HG02938 (cell line): ENCODE data around the gene TMEM184B.
"Not testable (repeated sequence)": the region's sequence is repeated elsewhere in the genome, so short reads cannot be mapped to it uniquely, and the experiment has no call there.

ENCODE experiments used
- ATAC-seq: cut with Tn5 transposase; IDR thresholded peaks from one replicate; pipeline ENCODE4 v1.9.1; 2021; ENCODE audit warnings: mild to moderate bottlenecking, moderate library complexity; ENCODE audit not compliant: unreplicated experiment

TMEM184B gene

GRCh38 chr22:38184788-38185187, 88.0 kb downstream of the TMEM184B start:
- no peak for ATAC-seq

DNA sequence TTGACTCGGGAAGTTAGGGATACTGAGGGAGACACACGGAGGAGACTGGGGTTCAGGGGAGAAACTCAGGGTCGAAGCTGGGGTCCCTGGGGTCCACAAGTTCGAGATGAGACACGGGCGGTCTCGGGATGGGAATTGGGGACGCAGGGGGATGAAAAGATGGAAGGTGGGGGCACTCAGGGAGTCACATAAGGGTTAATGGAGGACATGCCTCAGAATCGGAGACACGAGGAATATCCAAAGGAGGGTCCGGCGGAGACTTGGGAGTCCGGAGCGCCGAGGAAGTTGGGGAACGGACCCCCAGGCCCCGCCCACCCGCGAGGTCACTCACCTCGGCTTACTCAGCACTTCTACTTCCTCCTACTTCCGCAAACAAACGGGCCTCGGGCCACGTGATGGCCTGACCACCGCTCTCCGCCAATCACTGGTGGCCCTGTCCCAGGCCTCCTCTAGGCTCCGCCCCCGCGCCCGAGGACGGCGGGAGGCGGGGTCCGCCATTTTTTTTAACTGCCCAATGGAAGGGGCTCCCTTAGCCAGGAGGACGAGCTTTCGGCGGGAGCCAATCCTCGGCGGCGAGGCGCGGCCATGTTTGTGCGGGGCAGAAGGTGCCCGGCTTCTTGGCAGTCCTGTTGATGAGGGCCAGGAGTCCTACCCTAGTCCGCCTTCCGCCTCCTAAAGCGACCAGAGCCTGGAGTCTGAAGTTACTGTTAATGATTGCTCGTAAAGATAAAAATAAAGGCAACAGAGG, 91.2 kb downstream of the TMEM184B start, which contains the start of gene PLA2G6:
PLA2G6 (minus strand) TSS at position 378 of the 748 bp plus-strand sequence. CDS start 12,404 bp downstream, outside the sequence.
- ATAC-seq: peak; percentile 70

- ATAC-seq: no peak
Measured at GRCh38 chr22:38180841-38181452, 91.9 kb downstream of the TMEM184B start.

- not testable (repeated sequence) for ATAC-seq
Measured at GRCh38 chr22:38178605-38178937, 94.2 kb downstream of the TMEM184B start.

GRCh38 chr22:38177926-38178604, 94.7 kb downstream of the TMEM184B start:
- no peak for ATAC-seq

- not testable (repeated sequence) for ATAC-seq
Measured at GRCh38 chr22:38177571-38177925, 95.3 kb downstream of the TMEM184B start.

GRCh38 chr22:38177044-38177443, 95.8 kb downstream of the TMEM184B start:
- no peak for ATAC-seq

GRCh38 chr22:38176170-38176741, 96.6 kb downstream of the TMEM184B start:
- ATAC-seq: no peak

GRCh38 chr22:38175206-38176118, 97.3 kb downstream of the TMEM184B start:
- no peak for ATAC-seq

DNA sequence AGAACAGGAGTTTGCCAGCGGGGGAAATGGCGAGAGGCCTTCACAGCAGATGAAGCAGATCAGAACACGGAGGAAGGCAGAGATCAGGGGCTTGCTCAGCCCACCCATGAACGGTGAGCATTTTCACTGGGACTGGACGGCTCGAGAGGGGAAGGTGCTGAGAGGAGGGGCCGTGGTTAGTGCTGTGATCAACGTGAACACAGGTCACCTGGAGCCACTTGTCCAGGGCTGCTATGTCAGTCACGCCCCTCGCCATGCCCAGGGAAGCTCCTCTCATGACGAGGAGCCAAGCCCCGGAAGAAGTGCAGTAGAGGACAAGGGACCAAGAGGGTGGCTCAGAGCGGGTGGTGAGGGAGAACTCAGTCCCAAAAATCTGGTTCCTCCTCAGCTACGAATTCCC, 98.2 kb downstream of the TMEM184B start:
- ATAC-seq: no peak

GRCh38 chr22:38173641-38173906, 99.2 kb downstream of the TMEM184B start:
- no peak for ATAC-seq

GRCh38 chr22:38172832-38173640, 99.8 kb downstream of the TMEM184B start:
- ATAC-seq: no peak

DNA sequence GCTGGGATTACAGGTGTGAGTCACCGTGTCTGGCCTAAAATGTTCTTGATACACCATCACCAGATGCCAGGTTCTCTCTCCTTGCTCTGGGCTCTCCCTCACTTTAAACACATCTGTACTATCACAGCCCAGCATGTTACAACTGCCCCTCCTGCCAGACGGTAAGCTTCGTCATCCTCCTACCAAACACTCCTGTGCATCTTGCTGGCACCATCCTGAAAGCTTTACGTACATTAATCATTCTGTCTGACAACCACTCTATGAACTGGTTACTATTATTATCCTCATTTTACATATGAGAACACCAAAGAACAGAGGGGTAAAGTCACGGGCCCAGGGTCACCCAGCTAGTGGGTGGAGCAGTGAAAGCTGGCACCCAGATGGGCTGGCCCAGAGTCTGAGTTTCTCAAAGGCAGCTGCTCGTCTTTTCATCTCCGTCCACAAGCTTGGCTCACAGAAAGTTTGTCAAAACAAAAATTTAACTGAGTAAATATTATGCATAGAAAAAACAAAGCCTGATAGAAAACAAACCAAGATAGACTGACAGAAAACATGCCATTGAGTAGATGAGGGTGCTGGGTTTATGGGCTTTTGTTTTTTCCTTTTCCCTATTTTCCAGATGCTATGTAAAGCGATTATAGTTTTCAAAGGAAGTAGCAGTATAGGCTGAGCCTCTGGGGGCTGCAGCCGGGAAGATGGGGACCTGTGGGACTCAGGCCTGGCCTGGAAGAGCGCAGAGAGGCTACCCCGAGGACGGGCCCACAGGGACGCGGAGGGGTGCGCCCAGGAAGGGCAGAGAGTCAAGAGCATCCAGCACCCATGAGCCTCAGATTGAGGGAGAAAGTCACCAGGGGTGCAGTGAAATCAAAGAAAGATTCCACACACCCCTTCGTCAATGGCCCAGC, 100.6 kb downstream of the TMEM184B start:
- no peak for ATAC-seq

GRCh38 chr22:38170469-38170868, 102.3 kb downstream of the TMEM184B start:
- ATAC-seq: no peak
